ENCODE results near the gene GOLPH3.

The GOLPH3 gene

DNA sequence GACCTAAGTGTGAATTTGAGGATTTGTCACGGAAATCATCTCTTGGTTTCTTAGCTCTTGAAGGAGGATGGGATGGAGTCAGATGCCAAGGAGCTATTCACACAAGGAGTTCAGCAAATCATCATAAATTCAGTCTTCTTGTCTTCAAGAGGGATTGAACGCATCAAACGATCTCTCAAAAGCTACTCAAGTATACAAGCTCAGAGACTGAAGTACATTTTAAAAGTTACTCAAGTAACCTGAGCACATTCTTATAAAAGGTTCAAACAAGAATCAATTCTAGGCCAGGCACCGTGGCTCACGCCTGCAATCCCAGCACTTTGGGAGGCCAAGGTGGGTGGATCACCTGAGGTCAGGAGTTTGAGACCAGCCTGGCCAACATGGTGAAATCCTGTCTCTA is 21.1 kb upstream of the GOLPH3 start:
- Mint-ChIP-seq H3K4me3 (no peak overlapping the region), H3K36me3 (ENCODE audit: low read depth) (no peaks in the 10 kb centered on the region), H3K4me1 (no peaks in the 10 kb centered on the region), H3K9me3 (peaks cover under 1% of the 10 kb centered on the region), H3K27ac (no peak overlapping the region), H3K27me3 (ENCODE audit: low read depth, poor library complexity) (peaks cover 17% of the 10 kb centered on the region)
- no peak for DNase-seq
- TF ChIP-seq, protein P1, sequence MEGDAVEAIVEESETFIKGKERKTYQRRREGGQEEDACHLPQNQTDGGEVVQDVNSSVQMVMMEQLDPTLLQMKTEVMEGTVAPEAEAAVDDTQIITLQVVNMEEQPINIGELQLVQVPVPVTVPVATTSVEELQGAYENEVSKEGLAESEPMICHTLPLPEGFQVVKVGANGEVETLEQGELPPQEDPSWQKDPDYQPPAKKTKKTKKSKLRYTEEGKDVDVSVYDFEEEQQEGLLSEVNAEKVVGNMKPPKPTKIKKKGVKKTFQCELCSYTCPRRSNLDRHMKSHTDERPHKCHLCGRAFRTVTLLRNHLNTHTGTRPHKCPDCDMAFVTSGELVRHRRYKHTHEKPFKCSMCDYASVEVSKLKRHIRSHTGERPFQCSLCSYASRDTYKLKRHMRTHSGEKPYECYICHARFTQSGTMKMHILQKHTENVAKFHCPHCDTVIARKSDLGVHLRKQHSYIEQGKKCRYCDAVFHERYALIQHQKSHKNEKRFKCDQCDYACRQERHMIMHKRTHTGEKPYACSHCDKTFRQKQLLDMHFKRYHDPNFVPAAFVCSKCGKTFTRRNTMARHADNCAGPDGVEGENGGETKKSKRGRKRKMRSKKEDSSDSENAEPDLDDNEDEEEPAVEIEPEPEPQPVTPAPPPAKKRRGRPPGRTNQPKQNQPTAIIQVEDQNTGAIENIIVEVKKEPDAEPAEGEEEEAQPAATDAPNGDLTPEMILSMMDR (IDR thresholded peaks at IDR 0.05) = no peak

DNA sequence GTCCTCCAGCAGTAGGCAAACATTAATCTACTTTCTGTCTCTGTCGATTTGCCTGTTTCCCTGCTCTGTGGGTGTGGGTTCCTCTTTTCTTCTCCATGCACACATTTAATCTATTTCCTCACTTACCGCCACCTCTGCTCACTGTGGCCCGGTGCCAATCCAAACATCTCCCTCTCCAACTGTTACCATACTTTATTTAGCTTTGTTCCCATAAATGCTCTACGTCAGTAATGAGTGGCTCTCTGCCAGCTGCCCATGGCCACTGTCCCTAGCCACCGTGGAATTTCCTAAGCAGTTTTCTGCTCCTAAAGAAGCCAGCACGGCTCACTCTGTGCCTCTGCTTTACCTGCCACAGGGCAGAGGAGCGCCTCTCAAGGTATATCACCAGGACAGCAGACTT is 19.5 kb upstream of the GOLPH3 start:
- TF ChIP-seq, protein P1 (IDR thresholded peaks at IDR 0.05) = no peak
- Mint-ChIP-seq H3K9me3 (peaks cover 5% of the 10 kb centered on the region), H3K27me3 (ENCODE audit: low read depth, poor library complexity) (peaks cover 10% of the 10 kb centered on the region), H3K4me1 (no peaks in the 10 kb centered on the region), H3K36me3 (ENCODE audit: low read depth) (no peaks in the 10 kb centered on the region), H3K4me3 (no peak overlapping the region), H3K27ac (no peak overlapping the region)
- no peak for DNase-seq

DNA sequence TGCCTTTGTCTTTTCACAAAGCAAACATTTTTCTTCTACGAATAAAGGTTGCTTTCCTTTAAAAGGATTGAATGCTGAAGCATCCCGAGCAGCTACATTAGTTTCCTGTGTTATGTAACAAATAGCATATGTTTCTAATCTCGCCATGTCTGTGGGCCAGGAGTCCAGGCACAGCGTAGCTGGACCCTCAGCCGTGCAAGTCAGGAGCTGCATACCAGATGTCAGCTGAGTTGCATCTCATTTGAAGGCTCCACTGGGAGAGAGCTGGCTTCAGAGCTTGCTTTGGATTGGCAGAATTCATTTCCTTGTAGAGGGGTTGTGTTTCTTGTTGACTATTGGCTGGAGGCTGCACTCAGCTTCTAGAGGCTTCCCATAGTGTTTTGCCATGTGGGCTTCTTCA is 16.0 kb upstream of the GOLPH3 start:
- H3K27me3 Mint-ChIP-seq (ENCODE audit: low read depth, poor library complexity) = peaks cover 7% of the 10 kb centered on the region
- H3K27ac Mint-ChIP-seq = no peak overlapping the region
- no peaks in the 10 kb centered on the region for H3K36me3 Mint-ChIP-seq (ENCODE audit: low read depth)
- H3K4me3 Mint-ChIP-seq = no peak overlapping the region
- H3K9me3 Mint-ChIP-seq = peaks cover 32% of the 10 kb centered on the region
- DNase-seq = no peak
- H3K4me1 Mint-ChIP-seq = no peaks in the 10 kb centered on the region
- TF ChIP-seq, protein P1 (IDR thresholded peaks at IDR 0.05) = no peak

DNA sequence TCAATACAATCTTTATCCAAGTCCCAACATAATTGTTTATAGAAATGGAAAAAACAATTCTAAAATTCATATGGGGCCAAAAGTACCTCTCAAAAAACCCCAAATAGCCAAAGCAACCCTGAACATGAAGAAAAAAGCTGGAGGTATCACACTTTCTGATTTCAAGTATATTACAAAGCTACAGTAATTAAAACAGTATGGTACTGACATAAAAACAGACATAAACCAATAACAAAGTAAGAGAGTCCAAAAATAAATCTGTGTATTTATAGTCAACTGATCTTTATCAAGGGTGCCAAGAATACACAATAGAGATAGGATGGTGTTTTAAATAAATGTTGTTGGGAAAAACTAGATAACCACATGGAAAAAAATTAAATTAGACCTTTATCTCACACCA is 13.6 kb upstream of the GOLPH3 start:
- Mint-ChIP-seq H3K27ac (no peak overlapping the region), H3K9me3 (peaks cover 40% of the 10 kb centered on the region), H3K27me3 (ENCODE audit: low read depth, poor library complexity) (no peaks in the 10 kb centered on the region), H3K36me3 (ENCODE audit: low read depth) (no peaks in the 10 kb centered on the region), H3K4me1 (peaks cover 3% of the 10 kb centered on the region), H3K4me3 (no peak overlapping the region)
- DNase-seq = no peak
- TF ChIP-seq, protein P1 (IDR thresholded peaks at IDR 0.05) = no peak

DNA sequence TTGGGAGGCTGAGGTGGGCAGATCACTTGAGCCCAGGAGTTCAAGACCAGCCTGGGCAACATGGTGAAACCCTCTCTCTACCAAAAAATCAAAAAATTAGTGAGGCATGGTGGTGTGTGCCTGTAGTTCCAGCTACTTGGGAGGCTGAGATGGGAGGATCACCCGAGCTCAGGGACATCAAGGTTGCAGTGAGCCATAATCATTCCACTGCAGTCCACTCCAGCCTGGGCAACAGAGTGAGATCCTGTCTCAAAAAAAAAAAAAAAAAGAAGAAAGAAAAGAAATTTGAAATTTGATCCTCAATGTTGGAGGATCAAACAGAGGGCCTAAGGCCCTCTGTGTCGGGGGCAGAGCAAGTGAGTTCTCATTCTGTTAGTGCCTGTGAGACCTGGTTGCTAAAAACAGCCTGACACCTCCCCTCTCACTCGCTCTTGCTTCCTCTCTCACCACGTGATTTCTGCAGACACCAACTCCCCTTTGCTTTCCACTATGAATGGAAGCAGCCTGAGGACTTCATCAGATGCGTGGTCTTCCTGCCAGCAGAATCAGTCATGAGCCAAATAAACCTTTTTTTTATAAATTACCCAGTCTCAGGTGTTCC is 8.4 kb upstream of the GOLPH3 start:
- Mint-ChIP-seq H3K27ac (no peak overlapping the region), H3K9me3 (peaks cover 28% of the 10 kb centered on the region), H3K4me3 (no peak overlapping the region), H3K36me3 (ENCODE audit: low read depth) (no peaks in the 10 kb centered on the region), H3K27me3 (ENCODE audit: low read depth, poor library complexity) (no peaks in the 10 kb centered on the region), H3K4me1 (peaks cover 8% of the 10 kb centered on the region)
- no peak for DNase-seq
- TF ChIP-seq, protein P1 (IDR thresholded peaks at IDR 0.05) = no peak

DNA sequence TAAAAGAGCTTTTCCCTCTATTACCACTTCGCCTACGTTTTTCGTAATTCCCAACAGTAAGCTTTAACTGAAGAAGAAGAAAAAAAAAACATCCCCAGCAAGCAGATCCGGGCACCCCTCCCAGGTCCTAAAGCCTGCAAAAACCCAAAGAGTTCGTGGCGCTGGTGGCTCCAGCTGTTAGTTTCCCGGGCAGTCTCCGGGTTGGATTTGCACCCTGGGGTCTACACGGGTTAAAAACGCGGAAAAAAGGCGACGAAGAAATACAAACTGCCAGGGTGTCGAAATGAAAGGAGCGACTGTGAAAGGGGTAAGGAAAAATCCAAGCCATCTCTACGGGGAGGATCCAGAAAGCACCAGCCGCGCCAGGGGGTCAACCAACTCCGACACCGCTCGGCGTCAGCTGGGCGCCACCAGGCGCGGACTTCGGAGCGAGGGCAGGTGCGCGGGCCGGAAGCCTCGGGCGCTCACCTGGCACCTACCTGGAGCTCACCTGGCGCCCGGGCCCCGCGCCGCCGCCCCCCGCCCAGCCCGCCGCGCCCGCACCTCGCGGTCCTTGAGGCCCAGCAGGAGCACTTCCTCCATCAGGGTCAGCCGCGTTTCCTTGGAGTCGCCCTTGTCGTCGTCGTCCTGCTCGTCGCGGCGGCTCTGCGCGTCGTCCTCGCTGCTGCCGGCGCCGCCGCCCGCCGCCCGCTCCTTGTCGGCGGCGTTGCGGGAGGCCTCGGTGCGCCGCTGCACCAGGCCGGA is 680 bp downstream of the GOLPH3 start:
- H3K9me3 Mint-ChIP-seq = peaks cover 3% of the 10 kb centered on the region
- TF ChIP-seq, protein P1 (IDR thresholded peaks at IDR 0.05) = no peak

More for the DNA sequence above, 680 bp downstream of the GOLPH3 start:
- Mint-ChIP-seq H3K4me1 (peaks cover 35% of the 10 kb centered on the region), H3K36me3 (ENCODE audit: low read depth) (peaks cover 28% of the 10 kb centered on the region), H3K27me3 (ENCODE audit: low read depth, poor library complexity) (no peaks in the 10 kb centered on the region), H3K4me3 (peak overlapping the region; percentile 100), H3K27ac (peak overlapping the region; percentile 100)
- no peak for DNase-seq
